H9 (cell line): ENCODE results near the gene SYMPK. TPM values are rescaled to one million over a fixed set of nuclear protein-coding genes. Genes with fewer than 3 reads are reported as not detected.

Experiments used
- DNase-seq: peaks from one replicate; pipeline ENCODE4 v3.0.0-alpha.2; 2017
- H2AFZ ChIP-seq: one replicate; pipeline ENCODE4 v1.6.1; 2013; ENCODE audit warnings: mild to moderate bottlenecking, low read length, control low read depth, moderate library complexity
- H2AK5ac ChIP-seq: 2 replicates; pipeline ENCODE4 v1.6.1; 2013; ENCODE audit warnings: low read length, control low read depth, mixed read lengths; ENCODE audit not compliant: insufficient read length
- H2BK120ac ChIP-seq: one replicate; pipeline ENCODE4 v1.6.1; 2013; ENCODE audit warnings: low read depth, mild to moderate bottlenecking, low read length, control low read depth, inconsistent platforms; ENCODE audit not compliant: poor library complexity, severe bottlenecking
- H2BK12ac ChIP-seq: 2 replicates; pipeline ENCODE4 v1.6.1; 2013; ENCODE audit warnings: low read length, control low read depth, mixed read lengths, low read depth; ENCODE audit not compliant: insufficient read length
- H2BK15ac ChIP-seq: 2 replicates; pipeline ENCODE4 v1.6.1; 2013; ENCODE audit warnings: low read depth, low read length, control low read depth
- H2BK20ac ChIP-seq: one replicate; pipeline ENCODE4 v1.6.1; 2013; ENCODE audit warnings: low read depth, mild to moderate bottlenecking, low read length, control low read depth, inconsistent platforms; ENCODE audit not compliant: poor library complexity, severe bottlenecking
- H2BK5ac ChIP-seq: 2 replicates; pipeline ENCODE4 v1.6.1; 2013; ENCODE audit warnings: low read length, control low read depth, mixed read lengths; ENCODE audit not compliant: insufficient read length
- H3K14ac ChIP-seq: 2 replicates; pipeline ENCODE4 v1.6.1; 2013; ENCODE audit warnings: low read length, control low read depth; ENCODE audit not compliant: insufficient read depth
- H3K18ac ChIP-seq: 2 replicates; pipeline ENCODE4 v1.6.1; 2013; ENCODE audit warnings: low read depth, mild to moderate bottlenecking, mixed read lengths, low read length, control low read depth; ENCODE audit not compliant: insufficient read length
- H3K23ac ChIP-seq: 2 replicates; pipeline ENCODE4 v1.6.1; 2013; ENCODE audit warnings: low read length, control low read depth, mixed read lengths, low read depth; ENCODE audit not compliant: insufficient read length
- H3K23me2 ChIP-seq: 2 replicates; pipeline ENCODE4 v1.6.1; 2013; ENCODE audit warnings: low read depth, mild to moderate bottlenecking, mixed read lengths, low read length, control low read depth; ENCODE audit not compliant: insufficient read length, poor library complexity, severe bottlenecking
- H3K27ac ChIP-seq: 2 replicates; pipeline ENCODE4 v1.5.1; 2013; ENCODE audit warnings: low read length, control low read depth, mixed read lengths, low read depth; ENCODE audit not compliant: insufficient read length
- H3K27me3 ChIP-seq: 2 replicates; pipeline ENCODE4 v1.6.1; 2013; ENCODE audit warnings: low read length, control low read depth, inconsistent platforms; ENCODE audit not compliant: insufficient read depth
- H3K4ac ChIP-seq: 2 replicates; pipeline ENCODE4 v1.6.1; 2013; ENCODE audit warnings: low read depth, mild to moderate bottlenecking, control low read depth, inconsistent platforms, low read length, moderate library complexity
- H3K4me1 ChIP-seq: 2 replicates; pipeline ENCODE4 v1.6.1; 2013; ENCODE audit warnings: low read length, control low read depth, inconsistent platforms; ENCODE audit not compliant: insufficient read depth
- H3K4me2 ChIP-seq: 2 replicates; pipeline ENCODE4 v1.6.1; 2013; ENCODE audit warnings: low read length, control low read depth, mixed read lengths; ENCODE audit not compliant: insufficient read length, insufficient read depth
- H3K56ac ChIP-seq: 2 replicates; pipeline ENCODE4 v1.6.1; 2013; ENCODE audit warnings: low read depth, mild to moderate bottlenecking, mixed read lengths, low read length, control low read depth; ENCODE audit not compliant: insufficient read length
- H3K79me1 ChIP-seq: 2 replicates; pipeline ENCODE4 v1.6.1; 2013; ENCODE audit warnings: low read depth, mild to moderate bottlenecking, moderate library complexity, low read length, control low read depth, inconsistent platforms; ENCODE audit not compliant: insufficient read depth, poor library complexity, severe bottlenecking
- H3K79me2 ChIP-seq: 2 replicates; pipeline ENCODE4 v1.6.1; 2013; ENCODE audit warnings: low read length, control low read depth, inconsistent platforms; ENCODE audit not compliant: insufficient read depth
- H3K9ac ChIP-seq: 2 replicates; pipeline ENCODE4 v1.6.1; 2013; ENCODE audit warnings: low read length, control low read depth, mixed read lengths; ENCODE audit not compliant: insufficient read length; ENCODE audit errors: extremely low read depth
- H3K9me3 ChIP-seq: one replicate; pipeline ENCODE4 v1.6.1; 2013; ENCODE audit warnings: low read depth, low read length, inconsistent platforms; ENCODE audit not compliant: control insufficient read depth
- H3T11ph ChIP-seq: one replicate; pipeline ENCODE4 v1.6.1; 2013; ENCODE audit warnings: mild to moderate bottlenecking, low read length, control low read depth, inconsistent platforms
- H4K20me1 ChIP-seq: one replicate; pipeline ENCODE4 v1.6.1; 2013; ENCODE audit not compliant: control insufficient read depth, insufficient read length, insufficient read depth
- H4K5ac ChIP-seq: 2 replicates; pipeline ENCODE4 v1.6.1; 2013; ENCODE audit warnings: low read depth, mild to moderate bottlenecking, mixed read lengths, low read length, control low read depth; ENCODE audit not compliant: insufficient read length
- H4K8ac ChIP-seq: replicated peaks from 2 replicates; pipeline ENCODE4 v1.6.1; 2013; ENCODE audit warnings: low read length, control low read depth, mixed read lengths, low read depth; ENCODE audit not compliant: insufficient read length
- H4K91ac ChIP-seq: 2 replicates; pipeline ENCODE4 v1.6.1; 2013; ENCODE audit warnings: low read depth, mild to moderate bottlenecking, moderate library complexity, mixed read lengths, low read length, control low read depth; ENCODE audit not compliant: insufficient read length
- H3K27ac Mint-ChIP-seq, 3 experiments: 2 replicates in 2 of 3; 3 replicates in 1 of 3; pipeline ENCODE4 v1.8.0; 2020 to 2021; ENCODE audit warnings: mixed read lengths in 3 of 3, mild to moderate bottlenecking in 1 of 3, moderate library complexity in 1 of 3
- H3K27me3 Mint-ChIP-seq: 2 replicates; pipeline ENCODE4 v1.8.0; 2021; ENCODE audit warnings: low read depth, mild to moderate bottlenecking, moderate library complexity, mixed read lengths
- H3K36me3 Mint-ChIP-seq, 3 experiments: 2 replicates in 2 of 3; 3 replicates in 1 of 3; pipeline ENCODE4 v1.8.0; 2020 to 2021; ENCODE audit warnings: low read depth in 3 of 3, mixed read lengths in 3 of 3; ENCODE audit not compliant: insufficient read depth in 1 of 3
- H3K4me1 Mint-ChIP-seq, 2 experiments: 2 replicates each; pipeline ENCODE4 v1.8.0; 2020; ENCODE audit warnings: mixed read lengths in 2 of 2
- H3K4me3 Mint-ChIP-seq, 2 experiments: 2 replicates in 1 of 2; 3 replicates in 1 of 2; pipeline ENCODE4 v1.8.0; 2020 to 2021; ENCODE audit warnings: mild to moderate bottlenecking in 2 of 2, mixed read lengths in 2 of 2, moderate library complexity in 1 of 2
- H3K9me3 Mint-ChIP-seq, 2 experiments: 2 replicates in 1 of 2; 3 replicates in 1 of 2; pipeline ENCODE4 v1.8.0; 2020; ENCODE audit warnings: mild to moderate bottlenecking in 2 of 2, mixed read lengths in 2 of 2, moderate library complexity in 1 of 2
- CTCF ChIP-seq: fragments of 200-600 bp; sonication (generic); conservative IDR thresholded peaks from 3 replicates; pipeline ENCODE4 v1.8.0; 2021; ENCODE audit warnings: antibody characterized with exemption, mild to moderate bottlenecking
- WGBS: extraction: QIAGEN DNeasy Blood & Tissue Kit; methylation state at CpG from one replicate; pipeline ENCODE4 v1.1.7; 2013; ENCODE audit warnings: missing lambda C conversion rate, low lambda C conversion rate, mixed read lengths; ENCODE audit not compliant: insufficient read length; ENCODE audit errors: extremely low coverage; 5-methylcytosine and 5-hydroxymethylcytosine counted together
- total RNA-seq: library from RNA; stranded (reverse); gene quantifications from 2 replicates; pipeline ENCODE4 v1.2.1, GENCODE V29; 2021

SYMPK gene
- total RNA-seq, 1 experiment from 2014 or later = 104 TPM

GRCh38 chr19:45863840-45864628 lies 1.1 kb upstream of the SYMPK start, which contains the start of gene FOXA3:
Gene FOXA3 (plus strand): TSS chr19:45864326. CDS start chr19:45864457, 131 bp downstream.
- Histone ChIP-seq H3K79me1 (peaks cover 3% of the 10 kb centered on the region), H3K79me2 (peaks cover 10% of the 10 kb centered on the region; the same call in 1 of the 2 replicates), H3K9me3 (no peaks in the 10 kb centered on the region), H4K8ac (no peak within 1 kb of the TSS), H3T11ph (no peak within 1 kb of the TSS), H2BK120ac (no peak within 1 kb of the TSS), H4K91ac (no peak within 1 kb of the TSS), H2BK5ac (no peak within 1 kb of the TSS), H2AFZ (no peak within 1 kb of the TSS), H4K20me1 (no peaks in the 10 kb centered on the region), H3K27ac (no peak within 1 kb of the TSS), H3K4me2 (peak within 1 kb of the TSS; percentile 83), H2BK12ac (peak within 1 kb of the TSS; percentile 52), H3K4me1 (peaks cover 5% of the 10 kb centered on the region; the same call in 1 of the 2 replicates), H2AK5ac (no peak within 1 kb of the TSS), H3K23ac (no peak within 1 kb of the TSS), H3K23me2 (peaks cover 18% of the 10 kb centered on the region), H2BK20ac (no peak within 1 kb of the TSS), H3K4ac (no peak within 1 kb of the TSS), H3K56ac (no peak within 1 kb of the TSS), H3K27me3 (no peaks in the 10 kb centered on the region), H2BK15ac (no peak within 1 kb of the TSS), H3K18ac (peak within 1 kb of the TSS; percentile 99), H3K9ac (peak within 1 kb of the TSS; percentile 87), H4K5ac (no peak within 1 kb of the TSS), H3K14ac (peak within 1 kb of the TSS; percentile 98; the same call in 1 of the 2 replicates)
- Mint-ChIP-seq H3K27ac (peak within 1 kb of the TSS; percentile 85 to 99 (median 96); a peak in 6 of 7 replicates), H3K27me3 (no peaks in the 10 kb centered on the region; the same call in 1 of the 2 replicates), H3K4me1 (peaks cover 36 to 52% of the 10 kb centered on the region in 2 experiments), H3K36me3 (peaks cover 6 to 20% (median 11%) of the 10 kb centered on the region in 3 experiments; a peak in 6 of 7 replicates), H3K9me3 (no peaks in the 10 kb centered on the region; a peak in 1 of 5 replicates), H3K4me3 (peak within 1 kb of the TSS; percentile 97 to 100)
- WGBS = no CpG with 5 or more reads among the region's 71 CpGs
- peak; percentile 92 for TF ChIP-seq CTCF
- peak; percentile 83 for DNase-seq
